Measurements from ENCODE around the gene SNAI1. TPM values are rescaled to one million over a fixed set of nuclear protein-coding genes. Genes with fewer than 3 reads are reported as not detected.

Gene SNAI1
- polyA plus RNA-seq, 4 donors = 1.1 to 7.8 (median 6.9) TPM; not detected in 1

DNA sequence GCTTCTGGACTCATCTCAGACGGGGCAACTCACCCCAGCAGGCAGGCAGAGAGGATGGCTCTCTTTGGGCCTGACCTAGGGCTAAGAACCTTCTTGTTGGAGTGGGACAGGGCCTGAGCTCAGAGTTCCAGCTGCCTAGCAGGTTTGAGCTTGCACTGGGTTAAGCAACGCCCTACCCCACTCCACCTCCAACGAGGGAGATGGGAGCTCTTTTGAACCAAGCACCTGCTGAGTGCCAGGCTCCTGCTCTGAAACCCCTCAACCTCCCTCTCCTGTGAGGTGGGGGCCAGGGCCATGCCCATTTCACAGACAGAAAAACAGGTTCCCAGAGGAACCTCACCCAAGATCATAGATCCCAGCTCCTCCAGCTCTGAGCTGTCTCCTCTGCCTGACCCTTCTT lies 54.3 kb downstream of the SNAI1 start:
- H3K27ac ChIP-seq (ENCODE audit: low read depth in 1 of 3, low read length in 2 of 3) = no peak overlapping the region
- H3K27me3 ChIP-seq (ENCODE audit: control insufficient read depth in 3 of 3, insufficient read depth in 3 of 3, low read length in 3 of 3) = no peaks in the 10 kb centered on the region
- H3K36me3 ChIP-seq (ENCODE audit: control insufficient read depth in 3 of 3, insufficient read depth in 2 of 3, low read depth in 1 of 3, low read length in 3 of 3) = no peaks in the 10 kb centered on the region
- DNase-seq = no peak
- WGBS, 3 donors = 59 to 74% (median 69%) methylated on average over 3 of the region's 3 CpGs
- peaks cover 0 to 18% (median 0%) of the 10 kb centered on the region in 3 donors for H3K4me1 ChIP-seq (ENCODE audit: control insufficient read depth in 3 of 3, insufficient read depth in 2 of 3, low read depth in 1 of 3, low read length in 2 of 3)
- no peaks in the 10 kb centered on the region for H3K9me3 ChIP-seq (ENCODE audit: control insufficient read depth in 2 of 2, insufficient read depth in 1 of 2, low read depth in 1 of 2, low read length in 1 of 2)
- H3K4me3 ChIP-seq (ENCODE audit: low read depth in 1 of 3, low read length in 3 of 3) = no peak overlapping the region
- no peak for FAIRE-seq

DNA sequence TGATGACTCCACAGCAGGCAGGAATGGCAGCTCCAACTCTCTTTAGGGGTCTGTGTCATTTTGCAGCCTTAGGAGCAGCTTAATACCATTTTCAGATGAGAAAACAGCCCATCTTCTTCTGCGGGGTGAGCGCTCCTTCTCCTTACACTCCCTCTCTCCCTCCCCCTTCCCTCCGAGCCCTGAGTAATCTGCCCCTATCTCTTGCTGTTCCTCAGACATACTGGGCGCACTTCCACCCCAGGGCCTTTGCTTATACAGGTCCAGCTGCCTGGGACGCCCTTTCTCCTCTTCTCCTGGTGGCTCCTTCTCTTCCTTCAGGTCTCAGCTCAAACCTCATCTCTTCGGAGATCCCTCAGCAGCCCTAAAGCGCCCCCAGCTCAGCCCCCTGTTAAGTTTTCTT lies 54.8 kb downstream of the SNAI1 start:
- Histone ChIP-seq H3K36me3 (ENCODE audit: control insufficient read depth in 3 of 3, insufficient read depth in 2 of 3, low read depth in 1 of 3, low read length in 3 of 3) (no peaks in the 10 kb centered on the region), H3K4me3 (ENCODE audit: low read depth in 1 of 3, low read length in 3 of 3) (no peak overlapping the region), H3K27ac (ENCODE audit: low read depth in 1 of 3, low read length in 2 of 3) (no peak overlapping the region), H3K4me1 (ENCODE audit: control insufficient read depth in 3 of 3, insufficient read depth in 2 of 3, low read depth in 1 of 3, low read length in 2 of 3) (peaks cover 0 to 18% (median 0%) of the 10 kb centered on the region in 3 donors), H3K9me3 (ENCODE audit: control insufficient read depth in 2 of 2, insufficient read depth in 1 of 2, low read depth in 1 of 2, low read length in 1 of 2) (no peaks in the 10 kb centered on the region), H3K27me3 (ENCODE audit: control insufficient read depth in 3 of 3, insufficient read depth in 3 of 3, low read length in 3 of 3) (no peaks in the 10 kb centered on the region)
- FAIRE-seq = no peak
- DNase-seq = no peak
- WGBS, 3 donors = 85 to 88% (median 88%) methylated on average over 7 of the region's 7 CpGs

GRCh38 chr20:50038169-50038568 lies 55.4 kb downstream of the SNAI1 start:
- H3K27me3 ChIP-seq (ENCODE audit: control insufficient read depth in 3 of 3, insufficient read depth in 3 of 3, low read length in 3 of 3) = no peaks in the 10 kb centered on the region
- no peak for FAIRE-seq
- H3K4me3 ChIP-seq (ENCODE audit: low read depth in 1 of 3, low read length in 3 of 3) = no peak overlapping the region
- H3K9me3 ChIP-seq (ENCODE audit: control insufficient read depth in 2 of 2, insufficient read depth in 1 of 2, low read depth in 1 of 2, low read length in 1 of 2) = no peaks in the 10 kb centered on the region
- H3K27ac ChIP-seq (ENCODE audit: low read depth in 1 of 3, low read length in 2 of 3) = no peak overlapping the region
- DNase-seq = no peak
- peaks cover 0 to 18% (median 0%) of the 10 kb centered on the region in 3 donors for H3K4me1 ChIP-seq (ENCODE audit: control insufficient read depth in 3 of 3, insufficient read depth in 2 of 3, low read depth in 1 of 3, low read length in 2 of 3)
- 33 to 59% (median 51%) methylated on average over 6 of the region's 6 CpGs for WGBS, 3 donors
- no peaks in the 10 kb centered on the region for H3K36me3 ChIP-seq (ENCODE audit: control insufficient read depth in 3 of 3, insufficient read depth in 2 of 3, low read depth in 1 of 3, low read length in 3 of 3)

Other genes starting within 250 kb of the SNAI1 start
- 10 to 100 TPM in 1 of 4 donors, 1 to 10 TPM in 3; 3.5 to 11.8 (median 6.1) TPM for gene SLC9A8, start 170.2 kb upstream of the SNAI1 start, polyA plus RNA-seq
- gene SPATA2, start 67.5 kb upstream of the SNAI1 start, polyA plus RNA-seq = 10 to 100 TPM in 2 of 4 donors, 1 to 10 TPM in 2; 8.6 to 15.1 (median 10.4) TPM
- gene RNF114, start 46.6 kb upstream of the SNAI1 start, polyA plus RNA-seq = 100 to 1,000 TPM in 1 of 4 donors, 10 to 100 TPM in 3; 51.2 to 118 (median 68.4) TPM
- 100 to 1,000 TPM in 1 of 4 donors, 10 to 100 TPM in 3; 72.7 to 123 (median 80.4) TPM for gene UBE2V1, start 130.2 kb downstream of the SNAI1 start, polyA plus RNA-seq
- 10 to 100 TPM; 16.8 to 33.5 (median 19.4) TPM for gene PEDS1, start 170.7 kb downstream of the SNAI1 start, polyA plus RNA-seq
- 10 to 100 TPM in 3 of 4 donors, 1 to 10 TPM in 1; 7.6 to 26.0 (median 20.4) TPM for gene CEBPB, start 207.8 kb downstream of the SNAI1 start, polyA plus RNA-seq

Measured in small intestine (tissue), 7 donors.